HepG2 (cell line): ENCODE data around the gene E2F1. TPM values are rescaled to one million over a fixed set of nuclear protein-coding genes. Genes with fewer than 3 reads are reported as not detected.
A peak's percentile ranks its signal among the peaks of the same experiment; 100 is the strongest.

ENCODE experiments used
- CHCHD3 ChIP-seq: sonication (generic); formaldehyde crosslinking; IDR thresholded peaks from 2 replicates; pipeline ENCODE4 v1.8.0; 2022; ENCODE audit warnings: mild to moderate bottlenecking, missing genetic modification reagents, moderate library complexity
- ELK4 ChIP-seq: sonication (generic); formaldehyde crosslinking; IDR thresholded peaks from 2 replicates; pipeline ENCODE4 v1.9.0; 2021; ENCODE audit warnings: missing genetic modification reagents, borderline replicate concordance
- FIP1L1 ChIP-seq: fragments of 200-400 bp; formaldehyde crosslinking; IDR thresholded peaks from 2 replicates; pipeline ENCODE4 v1.6.1; 2018; ENCODE audit warnings: low read depth, mild to moderate bottlenecking, low read length, moderate library complexity, borderline replicate concordance; ENCODE audit not compliant: insufficient read depth
- FOXK2 ChIP-seq: fragments of 450-650 bp; IDR thresholded peaks from 2 replicates; pipeline ENCODE4 v1.6.1; 2016
- GZF1 ChIP-seq: sonication (generic); formaldehyde crosslinking; IDR thresholded peaks from 2 replicates; pipeline ENCODE4 v1.5.1; 2020; ENCODE audit warnings: mild to moderate bottlenecking, missing genetic modification reagents
- HMG20B ChIP-seq: conservative IDR thresholded peaks from 2 replicates; pipeline ENCODE4 v1.6.1; 2016; ENCODE audit warnings: missing genetic modification reagents, missing compliant biosample characterization
- HNRNPUL1 ChIP-seq: fragments of 200-400 bp; formaldehyde crosslinking; IDR thresholded peaks from 2 replicates; pipeline ENCODE4 v1.6.1; 2017; ENCODE audit warnings: low read depth, mild to moderate bottlenecking, low read length, moderate library complexity
- MAF1 ChIP-seq: sonication (generic); formaldehyde crosslinking; IDR thresholded peaks from 2 replicates; pipeline ENCODE4 v1.5.0; 2020; ENCODE audit warnings: missing genetic modification reagents, borderline replicate concordance
- MLX ChIP-seq: IDR thresholded peaks from 2 replicates; pipeline ENCODE4 v1.6.1; 2016
- RERE ChIP-seq: IDR thresholded peaks from 2 replicates; pipeline ENCODE4 v1.6.1; 2016; ENCODE audit warnings: low read depth, missing genetic modification reagents, missing compliant biosample characterization
- RFXANK ChIP-seq: IDR thresholded peaks from 2 replicates; pipeline ENCODE4 v1.6.1; 2016
- SIN3B ChIP-seq: fragments of 150-350 bp; IDR thresholded peaks from 2 replicates; pipeline ENCODE4 v1.6.1; 2014; ENCODE audit warnings: low read length
- SKIL ChIP-seq: sonication (generic); formaldehyde crosslinking; IDR thresholded peaks from 2 replicates; pipeline ENCODE4 v1.8.0; 2022; ENCODE audit warnings: missing genetic modification reagents, mild to moderate bottlenecking, moderate library complexity, borderline replicate concordance
- SOX5 ChIP-seq: IDR thresholded peaks from 2 replicates; pipeline ENCODE4 v1.6.1; 2016; ENCODE audit warnings: borderline replicate concordance
- ZHX1 ChIP-seq: sonication (generic); formaldehyde crosslinking; IDR thresholded peaks from 2 replicates; pipeline ENCODE4 v1.8.1; 2022; ENCODE audit warnings: low read depth, mild to moderate bottlenecking, missing genetic modification reagents
- ZNF431 ChIP-seq: sonication (generic); formaldehyde crosslinking; IDR thresholded peaks from 2 replicates; pipeline ENCODE4 v1.9.0; 2022; ENCODE audit warnings: missing genetic modification reagents, low read depth, mild to moderate bottlenecking, borderline replicate concordance
- ZNF598 ChIP-seq: sonication (generic); formaldehyde crosslinking; IDR thresholded peaks from 2 replicates; pipeline ENCODE4 v1.5.1; 2020; ENCODE audit warnings: mild to moderate bottlenecking, missing genetic modification reagents, borderline replicate concordance
- polyA plus RNA-seq, 8 experiments: library from polyadenylated mRNA; depleted of rRNA in 3 of 8; stranded (reverse) in 7 of 8; unstranded in 1 of 8; fragments of >200 nt; fragmentation: Illumina TruSeq in 4 of 8; extraction: Trizol in 4 of 8; gene quantifications; 2 replicates each; pipeline versions ENCODE4 v1.2.1 to v1.2.3, GENCODE V29; 2011 to 2016; ENCODE audit warnings: low read depth in 4 of 8, missing spikeins in 1 of 8, mixed read lengths in 1 of 8; ENCODE audit not compliant: insufficient read depth in 1 of 8
- total RNA-seq, 5 experiments: library from RNA; depleted of rRNA; stranded (reverse); fragments of >200 nt; fragmentation: Illumina TruSeq; extraction: Trizol; gene quantifications; 2 replicates each; pipeline ENCODE4 v1.2.3, GENCODE V29; 2016; ENCODE audit warnings: low read depth in 1 of 5

Gene E2F1
- total and polyA plus RNA-seq, 2 of the 13 experiments (the other 11 are each of a cell fraction or from before 2014, with no cell fraction given), result 25.5 to 39.4 TPM

GRCh38 chr20:33724439-33725094 lies 38.4 kb upstream of the E2F1 start (continued):
- no peak for TF ChIP-seq ZHX1 (CRISPR knock-in tag)
- no peak for TF ChIP-seq ELK4 (CRISPR knock-in tag)
- no peak for TF ChIP-seq ZNF598 (CRISPR knock-in tag)
- no peak for TF ChIP-seq SKIL (CRISPR knock-in tag)
- no peak; the same call in 1 of the 2 replicates for TF ChIP-seq GZF1 (CRISPR knock-in tag)
- TF ChIP-seq RFXANK, result no peak
- TF ChIP-seq MLX (CRISPR knock-in tag), result 0 out of 2 replicates have a peak, but pooled peaks have one; percentile 33
- no peak for TF ChIP-seq RERE (CRISPR knock-in tag)
- no peak for TF ChIP-seq ZNF431
- TF ChIP-seq HMG20B (CRISPR knock-in tag), result 0 out of 2 replicates have a peak, but pooled peaks have one; percentile 30
- TF ChIP-seq HNRNPUL1, result no peak
- TF ChIP-seq SIN3B, result no peak
- TF ChIP-seq FOXK2, result no peak
- no peak for TF ChIP-seq FIP1L1
- no peak; the same call in 1 of the 2 replicates for TF ChIP-seq MAF1 (CRISPR knock-in tag)
- TF ChIP-seq CHCHD3, result no peak
- TF ChIP-seq SOX5 (CRISPR knock-in tag), result peak; percentile 86
